GM12878 (cell line): Measurements from ENCODE around the gene GRAMD1C. TPM values are rescaled to one million over a fixed set of nuclear protein-coding genes. Genes with fewer than 3 reads are reported as not detected.
A peak's percentile ranks its signal among the peaks of the same experiment; 100 is the strongest.

Experiments used
- ATAC-seq: fragments of 200-7000 bp; cut with Tn5 transposase; 3 replicates; pipeline ENCODE4 v1.9.1; 2020; ENCODE audit warnings: mild to moderate bottlenecking, moderate library complexity
- BruUV-seq: library from RNA; stranded (reverse); fragments of 400-500 nt; replicated peaks from 2 replicates; lab custom pipeline; 2021; lab: Mats Ljungman, UMichigan
- CTCF ChIA-PET: fragments of 300-600 bp; sonication (Branson Sonifier 250); formaldehyde crosslinking; extraction: SDS; loops from one replicate; lab custom pipeline; 2021; ENCODE audit warnings: inconsistent platforms; lab: Yijun Ruan, JAX
- POLR2A ChIA-PET: fragments of 350-600 bp; formaldehyde crosslinking; extraction: SDS; loops from one replicate; lab custom pipeline; 2021; ENCODE audit warnings: inconsistent platforms; lab: Charles Lee
- RAD21 ChIA-PET: fragments of 300-600 bp; sonication (Branson Sonifier 250); formaldehyde crosslinking; loops from one replicate; lab custom pipeline; 2023; ENCODE audit warnings: antibody characterized with exemption; ENCODE audit not compliant: unreplicated experiment; lab: Charles Lee
- SMC1A ChIA-PET: fragments of 300-600 bp; sonication (Branson Sonifier 250); formaldehyde crosslinking; loops from one replicate; lab custom pipeline; 2023; ENCODE audit not compliant: unreplicated experiment, uncharacterized antibody; lab: Charles Lee
- DNase-seq: peaks from one replicate; pipeline ENCODE4 v3.0.0-alpha.2; 2011; ENCODE audit warnings: low read depth, low spot score
- FAIRE-seq: peaks from 3 replicates; lab custom pipeline; 2011; peaks lifted over from hg19 to GRCh38; lab: Jason Lieb, UNC
- H2AFZ ChIP-seq: 2 replicates; pipeline ENCODE4 v1.6.0; 2011; ENCODE audit warnings: low read depth, low read length, control low read depth; ENCODE audit not compliant: control insufficient read depth
- H3K27ac ChIP-seq: 2 replicates; pipeline ENCODE4 v1.5.1; 2011; ENCODE audit warnings: control low read depth; ENCODE audit not compliant: control insufficient read depth, insufficient read depth
- H3K27me3 ChIP-seq, 2 experiments: replicated peaks in 1 of 2; 2 replicates each; pipeline versions ENCODE4 v1.6.0 to v1.6.1; 2011; ENCODE audit warnings: low read length in 1 of 2; ENCODE audit not compliant: control insufficient read depth in 2 of 2, insufficient read depth in 2 of 2
- H3K36me3 ChIP-seq, 2 experiments: 2 replicates each; pipeline ENCODE4 v1.5.1; 2011; ENCODE audit warnings: low read length in 1 of 2; ENCODE audit not compliant: control insufficient read depth in 2 of 2, insufficient read depth in 2 of 2
- H3K4me1 ChIP-seq: 2 replicates; pipeline ENCODE4 v1.6.1; 2011; ENCODE audit warnings: mild to moderate bottlenecking, low read length, moderate library complexity, mixed read lengths; ENCODE audit not compliant: control insufficient read depth, insufficient read depth
- H3K4me2 ChIP-seq: 2 replicates; pipeline ENCODE4 v1.6.0; 2011; ENCODE audit warnings: control low read depth; ENCODE audit not compliant: control insufficient read depth, insufficient read depth
- H3K4me3 ChIP-seq: fragments of 200-600 bp; sonication (generic); 2 replicates; pipeline ENCODE4 v1.5.1; 2016
- H3K79me2 ChIP-seq: 2 replicates; pipeline ENCODE4 v1.6.0; 2011; ENCODE audit warnings: low read length; ENCODE audit not compliant: control insufficient read depth, insufficient read depth
- H3K9ac ChIP-seq: 2 replicates; pipeline ENCODE4 v1.8.0; 2011; ENCODE audit warnings: low read length, control low read depth, mixed read lengths; ENCODE audit not compliant: control insufficient read depth, insufficient read depth
- H3K9me3 ChIP-seq: replicated peaks from 3 replicates; pipeline ENCODE4 v1.5.1; 2011; ENCODE audit warnings: mild to moderate bottlenecking, low read length; ENCODE audit not compliant: control insufficient read depth, insufficient read depth
- H4K20me1 ChIP-seq: 2 replicates; pipeline ENCODE4 v1.6.0; 2011; ENCODE audit not compliant: control insufficient read depth, insufficient read depth
- BCL11A ChIP-seq: IDR thresholded peaks from 2 replicates; pipeline ENCODE4 v1.6.1; 2011; ENCODE audit warnings: low read depth, low read length
- DPF2 ChIP-seq: fragments of 450-650 bp; IDR thresholded peaks from 2 replicates; pipeline ENCODE4 v1.6.1; 2017; ENCODE audit warnings: mild to moderate bottlenecking
- EGR1 ChIP-seq, 2 experiments: IDR thresholded peaks; 1 replicate in 1 of 2; 2 replicates in 1 of 2; pipeline ENCODE4 v1.6.1; 2011 to 2012; ENCODE audit warnings: low read depth in 2 of 2, low read length in 2 of 2, borderline replicate concordance in 1 of 2, mild to moderate bottlenecking in 1 of 2, moderate library complexity in 1 of 2
- EP300 ChIP-seq, 2 experiments: fragments of 150-350 bp in 1 of 2; IDR thresholded peaks; 2 replicates each; pipeline ENCODE4 v1.6.1; 2011 to 2012; ENCODE audit warnings: low read depth in 2 of 2, low read length in 2 of 2, borderline replicate concordance in 1 of 2, improper control_type of control experiment in 1 of 2, inconsistent platforms in 1 of 2; ENCODE audit not compliant: control insufficient read depth in 1 of 2
- FOS ChIP-seq: IDR thresholded peaks from 3 replicates; pipeline ENCODE4 v1.6.1; 2011; ENCODE audit warnings: borderline replicate concordance; ENCODE audit not compliant: insufficient read length; ENCODE audit errors: extremely low read depth
- HDAC2 ChIP-seq: fragments of 200-600 bp; sonication (generic); IDR thresholded peaks from 2 replicates; pipeline ENCODE4 v1.6.1; 2017
- MEF2A ChIP-seq: IDR thresholded peaks from 2 replicates; pipeline ENCODE4 v1.6.1; 2011; ENCODE audit warnings: low read depth, mild to moderate bottlenecking, low read length, moderate library complexity; ENCODE audit not compliant: insufficient read depth
- NFYB ChIP-seq: IDR thresholded peaks from 2 replicates; pipeline ENCODE4 v1.6.1; 2011; ENCODE audit warnings: low read depth, mild to moderate bottlenecking, low read length, improper control_type of control experiment, moderate library complexity; ENCODE audit not compliant: insufficient read depth
- RFX5 ChIP-seq: IDR thresholded peaks from 2 replicates; pipeline ENCODE4 v1.6.1; 2011; ENCODE audit warnings: low read depth, low read length, improper control_type of control experiment
- SMC3 ChIP-seq: IDR thresholded peaks from 2 replicates; pipeline ENCODE4 v1.6.1; 2011; ENCODE audit warnings: low read length, improper control_type of control experiment, borderline replicate concordance
- SP1 ChIP-seq: IDR thresholded peaks from one replicate; pipeline ENCODE4 v1.6.1; 2011; ENCODE audit warnings: low read depth, low read length
- SREBF2 ChIP-seq: IDR thresholded peaks from 2 replicates; pipeline ENCODE4 v1.6.1; 2012; ENCODE audit warnings: mild to moderate bottlenecking, low read length
- YY1 ChIP-seq: IDR thresholded peaks from 2 replicates; pipeline ENCODE4 v1.6.1; 2011; ENCODE audit warnings: low read depth, mild to moderate bottlenecking, low read length
- ZNF384 ChIP-seq: IDR thresholded peaks from 2 replicates; pipeline ENCODE4 v1.6.1; 2012; ENCODE audit warnings: low read depth, mild to moderate bottlenecking, low read length, improper control_type of control experiment, borderline replicate concordance
- in situ Hi-C: fragments of 300-500 bp; cut with MboI; formaldehyde crosslinking; loops from 9 replicates; pipeline ENCODE4 v1.14.3; 2018; ENCODE audit warnings: mixed read lengths
- intact Hi-C: fragments of 100-400 bp; cut with micrococcal nuclease; formaldehyde crosslinking; loops from one replicate; pipeline ENCODE4 v1.14.2; 2022; ENCODE audit not compliant: unreplicated experiment
- polyA plus RNA-seq, 11 experiments: library from polyadenylated mRNA; depleted of rRNA in 4 of 11; unstranded in 6 of 11; stranded (reverse) in 5 of 11; fragments of >200 nt; fragmentation: Nextera tagmentation in 4 of 11; fragmentation: Illumina TruSeq in 1 of 11; extraction: Ambion mirVana in 4 of 11; extraction: Trizol in 1 of 11; gene quantifications; 1 replicate in 1 of 11; 2 replicates in 10 of 11; pipeline versions ENCODE4 v1.2.1 to v1.2.3, GENCODE V29; 2011 to 2016; ENCODE audit warnings: inconsistent platforms in 2 of 11, missing spikeins in 2 of 11, low read depth in 1 of 11
- total RNA-seq, 4 experiments: library from RNA; depleted of rRNA in 3 of 4; stranded (reverse); fragments of >200 nt in 3 of 4; fragmentation: Illumina TruSeq in 1 of 4; extraction: Trizol in 1 of 4; gene quantifications; 2 replicates each; pipeline versions ENCODE4 v1.2.1 to v1.2.3, GENCODE V29; 2013 to 2021
- TF ChIP-seq, protein P1 (sequence below): fragments of 450-650 bp; IDR thresholded peaks from 2 replicates; pipeline ENCODE4 v1.6.1; 2017; ENCODE audit warnings: borderline replicate concordance
- TF ChIP-seq, protein P2 (sequence below): fragments of 450-650 bp; IDR thresholded peaks from 2 replicates; pipeline ENCODE4 v1.6.1; 2016; ENCODE audit warnings: mild to moderate bottlenecking

The GRAMD1C gene
- total and polyA plus RNA-seq, 10 of the 15 experiments (the other 5 are each of a cell fraction or from before 2014, with no cell fraction given), result 3.2 to 9.2 (median 5.5) TPM

DNA sequence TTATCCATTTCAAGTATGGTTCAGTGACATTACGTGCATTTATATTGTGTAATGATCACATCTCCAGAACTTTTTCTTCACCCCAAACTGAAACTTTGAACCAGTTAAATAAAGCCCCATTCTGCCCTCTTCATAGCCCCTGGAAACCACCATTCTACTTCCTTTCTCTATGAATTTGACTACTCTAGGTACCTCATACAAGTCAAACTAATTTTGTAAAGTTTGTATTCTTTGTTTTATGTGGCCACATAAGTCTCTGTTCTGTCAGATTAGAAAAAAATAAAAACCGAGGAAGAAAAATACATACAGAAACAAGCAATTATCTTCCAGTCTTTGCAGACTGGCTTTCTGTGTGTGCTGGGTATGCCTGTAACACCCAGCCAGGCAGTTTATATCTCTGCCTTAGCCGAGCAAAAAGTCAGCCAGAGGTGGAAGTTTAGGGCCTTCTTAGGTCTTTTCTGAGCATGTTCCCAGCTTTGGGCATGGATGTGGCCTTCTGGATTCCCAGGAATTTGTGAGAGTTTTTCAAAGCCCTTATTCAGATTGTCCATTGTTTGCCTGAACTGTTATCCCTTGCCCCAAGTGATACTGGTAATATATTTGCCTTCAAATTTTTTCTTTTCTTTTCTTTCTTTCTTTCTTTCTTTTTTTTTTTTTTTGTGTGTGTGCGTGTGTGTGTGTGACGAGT is 6.0 kb upstream of the GRAMD1C start (continued):
- TF ChIP-seq MEF2A (peak; percentile 77), EP300 (IDR thresholded peaks at IDR 0.05; ENCODE audit: borderline replicate concordance in 1 of 2, control insufficient read depth in 1 of 2, low read depth in 2 of 2, low read length in 2 of 2) (peak; percentile 50 to 59; a peak in 2 of 4 replicates), DPF2 (0 out of 2 replicates have a peak, but pooled peaks have one; percentile 38), ZNF384 (peak; percentile 57; the same call in 1 of the 2 replicates), BCL11A (0 out of 2 replicates have a peak, but pooled peaks have one; percentile 55)
- TF ChIP-seq, protein P1, sequence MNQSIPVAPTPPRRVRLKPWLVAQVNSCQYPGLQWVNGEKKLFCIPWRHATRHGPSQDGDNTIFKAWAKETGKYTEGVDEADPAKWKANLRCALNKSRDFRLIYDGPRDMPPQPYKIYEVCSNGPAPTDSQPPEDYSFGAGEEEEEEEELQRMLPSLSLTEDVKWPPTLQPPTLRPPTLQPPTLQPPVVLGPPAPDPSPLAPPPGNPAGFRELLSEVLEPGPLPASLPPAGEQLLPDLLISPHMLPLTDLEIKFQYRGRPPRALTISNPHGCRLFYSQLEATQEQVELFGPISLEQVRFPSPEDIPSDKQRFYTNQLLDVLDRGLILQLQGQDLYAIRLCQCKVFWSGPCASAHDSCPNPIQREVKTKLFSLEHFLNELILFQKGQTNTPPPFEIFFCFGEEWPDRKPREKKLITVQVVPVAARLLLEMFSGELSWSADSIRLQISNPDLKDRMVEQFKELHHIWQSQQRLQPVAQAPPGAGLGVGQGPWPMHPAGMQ, result no peak

DNA sequence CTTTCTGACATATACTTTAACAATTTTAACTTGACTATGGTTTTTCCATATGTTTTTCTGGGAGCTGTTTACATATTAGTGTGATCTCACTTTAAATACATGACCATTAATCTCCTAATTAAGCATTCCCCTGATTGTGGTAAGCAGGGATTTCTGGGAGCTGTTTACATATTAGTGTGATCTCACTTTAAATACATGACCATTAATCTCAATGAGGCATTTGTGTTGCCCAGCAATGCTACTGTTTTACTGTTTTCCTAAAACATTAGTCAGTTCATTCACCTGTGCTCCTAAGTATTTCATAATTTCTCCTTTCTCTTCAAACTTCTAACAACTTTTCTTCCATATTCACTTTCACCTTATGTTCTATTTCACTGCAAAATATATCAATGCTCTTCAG is 3.6 kb upstream of the GRAMD1C start:
- no peaks in the 10 kb centered on the region for H3K79me2 ChIP-seq
- no peak overlapping the region for H3K4me2 ChIP-seq
- no peak for ATAC-seq
- H2AFZ ChIP-seq, result no peak overlapping the region
- ChIA-PET CTCF (interaction anchor here (0.6 to 3.7 kb wide), 9 partner anchors 10 to 581 kb away, joined by 3 to 17 read pairs (median 5); no protein-coding TSS in a partner anchor), SMC1A (interaction anchor here (0.6 to 2.5 kb wide), 11 partner anchors 9 to 201 kb away, joined by 3 to 16 read pairs (median 4); no protein-coding TSS in a partner anchor), POLR2A (interaction anchor here (0.7 to 1.2 kb wide), 4 partner anchors 18 to 89 kb away, joined by 3 to 12 read pairs (median 3); partner anchors contain the start of genes ATP6V1A and NAA50), RAD21 (interaction anchor here (0.7 to 2.8 kb wide), 3 partner anchors 10 to 84 kb away, joined by 3 to 15 read pairs (median 3); no protein-coding TSS in a partner anchor)
- no peaks in the 10 kb centered on the region for H4K20me1 ChIP-seq
- H3K4me3 ChIP-seq, result no peak overlapping the region
- intact Hi-C loops (loop anchor here (10.0 kb wide), 1 partner anchor 300 kb away; the partner anchor contains the start of gene SIDT1), in situ Hi-C loops (no loop called here)
- no peaks in the 10 kb centered on the region for H3K36me3 ChIP-seq
- no peak for DNase-seq
- H3K27ac ChIP-seq, result no peak overlapping the region
- no peak for FAIRE-seq
- peaks cover 29% of the 10 kb centered on the region for H3K4me1 ChIP-seq
- H3K27me3 ChIP-seq, result no peaks in the 10 kb centered on the region
- BruUV-seq, result no TSS peak
- H3K9ac ChIP-seq, result no peak overlapping the region
- H3K9me3 ChIP-seq, result no peaks in the 10 kb centered on the region
- TF ChIP-seq, protein P1, result no peak
- TF ChIP-seq SMC3 (no peak), FOS (no peak), EGR1 (IDR thresholded peaks at IDR 0.05; ENCODE audit: borderline replicate concordance in 1 of 2, low read depth in 2 of 2, low read length in 2 of 2) (no peak), HDAC2 (no peak), YY1 (no peak), NFYB (no peak), RFX5 (no peak), DPF2 (no peak), SREBF2 (no peak), SP1 (no peak)
- TF ChIP-seq, protein P2, sequence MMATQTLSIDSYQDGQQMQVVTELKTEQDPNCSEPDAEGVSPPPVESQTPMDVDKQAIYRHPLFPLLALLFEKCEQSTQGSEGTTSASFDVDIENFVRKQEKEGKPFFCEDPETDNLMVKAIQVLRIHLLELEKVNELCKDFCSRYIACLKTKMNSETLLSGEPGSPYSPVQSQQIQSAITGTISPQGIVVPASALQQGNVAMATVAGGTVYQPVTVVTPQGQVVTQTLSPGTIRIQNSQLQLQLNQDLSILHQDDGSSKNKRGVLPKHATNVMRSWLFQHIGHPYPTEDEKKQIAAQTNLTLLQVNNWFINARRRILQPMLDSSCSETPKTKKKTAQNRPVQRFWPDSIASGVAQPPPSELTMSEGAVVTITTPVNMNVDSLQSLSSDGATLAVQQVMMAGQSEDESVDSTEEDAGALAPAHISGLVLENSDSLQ, result no peak
